PC-3 (cell line): ENCODE measurements around the gene EXD1. TPM values are rescaled to one million over a fixed set of nuclear protein-coding genes. Genes with fewer than 3 reads are reported as not detected.

ENCODE experiments used
- ATAC-seq: fragments of 200-7000 bp; cut with Tn5 transposase; 2 replicates; pipeline ENCODE4 v1.9.1; 2020; ENCODE audit warnings: mild to moderate bottlenecking, moderate library complexity
- BruUV-seq: library from RNA; stranded (reverse); fragments of 400-500 nt; replicated peaks from 2 replicates; lab custom pipeline; 2021; lab: Mats Ljungman, UMichigan
- CTCF ChIA-PET: fragments of 300-600 bp; sonication (Branson Sonifier 250); formaldehyde crosslinking; loops from one replicate; lab custom pipeline; 2022; ENCODE audit warnings: antibody characterized with exemption; lab: Charles Lee
- POLR2A ChIA-PET: fragments of 300-600 bp; sonication (Branson Sonifier 250); formaldehyde crosslinking; loops from one replicate; lab custom pipeline; 2022; ENCODE audit warnings: antibody characterized with exemption; ENCODE audit not compliant: unreplicated experiment; lab: Charles Lee
- DNase-seq: peaks from one replicate; pipeline ENCODE4 v3.0.0-alpha.2; 2015
- H2AFZ ChIP-seq: fragments of 300-600 bp; sonication (generic); 2 replicates; pipeline ENCODE4 v1.6.0; 2016; ENCODE audit warnings: antibody characterized with exemption, low read length
- H3F3A ChIP-seq: fragments of 300-600 bp; sonication (generic); one replicate; pipeline ENCODE4 v1.6.0; 2017; ENCODE audit warnings: antibody characterized with exemption, low read length, control low read depth, mild to moderate bottlenecking; ENCODE audit not compliant: unreplicated experiment
- H3K27ac ChIP-seq: fragments of 300-600 bp; sonication (generic); 2 replicates; pipeline ENCODE4 v1.5.1; 2016; ENCODE audit warnings: mild to moderate bottlenecking, low read length
- H3K27me3 ChIP-seq: fragments of 300-600 bp; sonication (generic); 2 replicates; pipeline ENCODE4 v1.6.1; 2016; ENCODE audit warnings: low read length, mixed read lengths
- H3K36me3 ChIP-seq: fragments of 300-600 bp; sonication (generic); 2 replicates; pipeline ENCODE4 v1.6.1; 2016; ENCODE audit warnings: low read depth, mixed run types, low read length, mixed read lengths
- H3K4me1 ChIP-seq: fragments of 300-600 bp; sonication (generic); 2 replicates; pipeline ENCODE4 v1.5.1; 2016; ENCODE audit warnings: low read length; ENCODE audit not compliant: insufficient read depth
- H3K4me2 ChIP-seq: fragments of 300-600 bp; sonication (generic); 2 replicates; pipeline ENCODE4 v1.6.0; 2016; ENCODE audit warnings: low read length
- H3K4me3 ChIP-seq: fragments of 300-600 bp; sonication (generic); 2 replicates; pipeline ENCODE4 v1.5.1; 2016; ENCODE audit warnings: mild to moderate bottlenecking, low read length, mixed read lengths
- H3K79me2 ChIP-seq: fragments of 300-600 bp; sonication (generic); 2 replicates; pipeline ENCODE4 v1.6.1; 2017; ENCODE audit warnings: low read length, mixed read lengths
- H3K9ac ChIP-seq: fragments of 300-600 bp; sonication (generic); 2 replicates; pipeline ENCODE4 v1.6.0; 2016; ENCODE audit warnings: mild to moderate bottlenecking, low read length
- H3K9me2 ChIP-seq: fragments of 300-600 bp; sonication (generic); replicated peaks from 2 replicates; pipeline ENCODE4 v1.6.1; 2016; ENCODE audit warnings: mixed run types, low read length, mixed read lengths
- H3K9me3 ChIP-seq: fragments of 300-600 bp; sonication (generic); 2 replicates; pipeline ENCODE4 v1.6.1; 2016; ENCODE audit warnings: low read length, mixed read lengths
- H4K20me1 ChIP-seq: fragments of 300-600 bp; sonication (generic); 2 replicates; pipeline ENCODE4 v1.6.1; 2016; ENCODE audit warnings: low read length, mixed read lengths
- EZH2 ChIP-seq: fragments of 300-600 bp; sonication (generic); IDR thresholded peaks from one replicate; pipeline ENCODE4 v1.6.1; 2017; ENCODE audit warnings: antibody characterized with exemption, mild to moderate bottlenecking, low read length; ENCODE audit not compliant: unreplicated experiment
- EZH2phosphoT487 ChIP-seq: fragments of 300-600 bp; sonication (generic); IDR thresholded peaks from 2 replicates; pipeline ENCODE4 v1.6.1; 2018; ENCODE audit warnings: mild to moderate bottlenecking, antibody characterized with exemption, low read length, borderline replicate concordance
- intact Hi-C: fragments of 100-400 bp; cut with micrococcal nuclease; formaldehyde crosslinking; loops from 2 replicates; pipeline ENCODE4 v1.9.0; 2023
- total RNA-seq: library from RNA; depleted of rRNA; stranded (reverse); fragments of >200 nt; gene quantifications from 2 replicates; pipeline ENCODE4 v1.2.3, GENCODE V29; 2014
- TF ChIP-seq, protein P1 (sequence below): fragments of 300-600 bp; sonication (generic); conservative IDR thresholded peaks from 2 replicates; pipeline ENCODE4 v1.5.1; 2017; ENCODE audit warnings: antibody characterized with exemption, low read depth, mild to moderate bottlenecking, low read length

The EXD1 gene
- total RNA-seq, 1 experiment from 2014 or later = not detected

DNA sequence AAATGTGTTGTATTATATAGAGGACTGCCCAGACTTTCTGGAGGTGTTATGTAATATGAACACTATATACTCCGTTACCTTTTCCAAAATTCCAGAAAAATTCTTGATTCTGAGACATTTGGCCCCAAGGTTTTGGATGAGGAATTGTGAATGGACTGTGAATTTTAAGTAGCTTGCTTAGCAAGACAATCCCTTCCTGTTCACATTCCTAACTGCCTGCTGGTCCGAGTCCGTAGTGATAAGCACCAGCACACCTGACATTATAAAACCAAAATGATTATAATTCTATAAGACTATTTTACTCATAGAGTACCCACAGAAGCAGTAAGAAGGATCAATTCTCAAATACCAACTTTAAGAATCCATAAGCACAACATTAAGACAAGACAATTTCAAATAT lies 11.2 kb downstream of the EXD1 start:
- ATAC-seq = no peak
- H3K36me3 ChIP-seq = no peaks in the 10 kb centered on the region
- intact Hi-C loops = no loop called here
- BruUV-seq = no TSS peak
- no peaks in the 10 kb centered on the region for H3K27me3 ChIP-seq
- H3K9ac ChIP-seq = no peak overlapping the region
- H3K9me3 ChIP-seq = no peaks in the 10 kb centered on the region
- H3K79me2 ChIP-seq = no peaks in the 10 kb centered on the region
- no peaks in the 10 kb centered on the region for H3K9me2 ChIP-seq
- H3K4me3 ChIP-seq = no peak overlapping the region
- H2AFZ ChIP-seq = no peak overlapping the region
- DNase-seq = no peak
- no peaks in the 10 kb centered on the region for H3F3A ChIP-seq
- POLR2A ChIA-PET = interaction anchor here (0.6 kb wide), 1 partner anchor 27 kb away, joined by 3 read pairs; no protein-coding TSS in a partner anchor
- no peaks in the 10 kb centered on the region for H3K4me1 ChIP-seq
- no peak overlapping the region for H3K4me2 ChIP-seq
- TF ChIP-seq, protein P1, sequence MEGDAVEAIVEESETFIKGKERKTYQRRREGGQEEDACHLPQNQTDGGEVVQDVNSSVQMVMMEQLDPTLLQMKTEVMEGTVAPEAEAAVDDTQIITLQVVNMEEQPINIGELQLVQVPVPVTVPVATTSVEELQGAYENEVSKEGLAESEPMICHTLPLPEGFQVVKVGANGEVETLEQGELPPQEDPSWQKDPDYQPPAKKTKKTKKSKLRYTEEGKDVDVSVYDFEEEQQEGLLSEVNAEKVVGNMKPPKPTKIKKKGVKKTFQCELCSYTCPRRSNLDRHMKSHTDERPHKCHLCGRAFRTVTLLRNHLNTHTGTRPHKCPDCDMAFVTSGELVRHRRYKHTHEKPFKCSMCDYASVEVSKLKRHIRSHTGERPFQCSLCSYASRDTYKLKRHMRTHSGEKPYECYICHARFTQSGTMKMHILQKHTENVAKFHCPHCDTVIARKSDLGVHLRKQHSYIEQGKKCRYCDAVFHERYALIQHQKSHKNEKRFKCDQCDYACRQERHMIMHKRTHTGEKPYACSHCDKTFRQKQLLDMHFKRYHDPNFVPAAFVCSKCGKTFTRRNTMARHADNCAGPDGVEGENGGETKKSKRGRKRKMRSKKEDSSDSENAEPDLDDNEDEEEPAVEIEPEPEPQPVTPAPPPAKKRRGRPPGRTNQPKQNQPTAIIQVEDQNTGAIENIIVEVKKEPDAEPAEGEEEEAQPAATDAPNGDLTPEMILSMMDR = no peak
- TF ChIP-seq EZH2phosphoT487 (no peak), EZH2 (no peak)
- no peaks in the 10 kb centered on the region for H4K20me1 ChIP-seq
- CTCF ChIA-PET = no interaction called here
- no peak overlapping the region for H3K27ac ChIP-seq

DNA sequence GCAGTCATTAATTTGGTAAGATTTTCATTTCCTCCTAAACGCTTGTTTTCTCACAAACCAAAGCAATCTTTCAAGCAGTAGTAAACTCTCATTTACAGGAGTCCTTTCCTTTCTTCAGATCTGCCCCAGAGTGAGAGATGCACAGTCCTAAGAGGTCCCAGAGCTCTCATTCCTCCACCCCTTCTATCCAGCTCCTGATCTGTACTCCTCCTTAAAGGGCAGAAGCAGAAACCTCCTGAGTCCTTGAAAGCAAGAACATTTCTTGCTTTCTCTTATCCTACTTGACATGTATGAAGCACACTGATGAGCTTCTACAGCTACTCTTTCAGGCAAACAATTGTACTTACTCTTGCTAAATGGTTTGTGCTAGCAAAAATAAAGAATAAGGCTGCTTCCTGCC lies 11.7 kb downstream of the EXD1 start:
- H3K27me3 ChIP-seq = no peaks in the 10 kb centered on the region
- no peak overlapping the region for H3K4me2 ChIP-seq
- intact Hi-C loops = no loop called here
- ChIA-PET POLR2A (interaction anchor here (0.6 kb wide), 1 partner anchor 26 kb away, joined by 3 read pairs; no protein-coding TSS in a partner anchor), CTCF (no interaction called here)
- H3K36me3 ChIP-seq = no peaks in the 10 kb centered on the region
- H3F3A ChIP-seq = no peaks in the 10 kb centered on the region
- no peaks in the 10 kb centered on the region for H3K4me1 ChIP-seq
- DNase-seq (no peak), ATAC-seq (no peak)
- H3K9me3 ChIP-seq = no peaks in the 10 kb centered on the region
- TF ChIP-seq EZH2 (no peak), EZH2phosphoT487 (no peak)
- TF ChIP-seq, protein P1 = no peak
- BruUV-seq = no TSS peak
- H3K79me2 ChIP-seq = no peaks in the 10 kb centered on the region
- no peak overlapping the region for H3K4me3 ChIP-seq
- H3K9me2 ChIP-seq = no peaks in the 10 kb centered on the region
- no peak overlapping the region for H2AFZ ChIP-seq
- H3K27ac ChIP-seq = no peak overlapping the region
- H4K20me1 ChIP-seq = no peaks in the 10 kb centered on the region
- no peak overlapping the region for H3K9ac ChIP-seq

- no TSS peak for BruUV-seq
These were observed 14.8 kb downstream of the EXD1 start for GRCh38 chr15:41215708-41216107.

More at GRCh38 chr15:41215708-41216107, 14.8 kb downstream of the EXD1 start:
- Histone ChIP-seq H3K4me2 (no peak overlapping the region), H3K79me2 (no peaks in the 10 kb centered on the region), H3K9ac (no peak overlapping the region), H3K4me1 (no peaks in the 10 kb centered on the region), H3K4me3 (no peak overlapping the region), H3F3A (no peaks in the 10 kb centered on the region), H3K9me3 (no peaks in the 10 kb centered on the region), H2AFZ (no peak overlapping the region), H3K9me2 (no peaks in the 10 kb centered on the region), H4K20me1 (no peaks in the 10 kb centered on the region), H3K27me3 (no peaks in the 10 kb centered on the region), H3K27ac (no peak overlapping the region), H3K36me3 (no peaks in the 10 kb centered on the region)
- ChIA-PET POLR2A (no interaction called here), CTCF (no interaction called here)
- intact Hi-C loops = no loop called here
- ATAC-seq = no peak
- DNase-seq = no peak
- TF ChIP-seq, protein P1 = no peak
- TF ChIP-seq EZH2phosphoT487 (no peak), EZH2 (no peak)
